ENCODE measurements around the gene PDZD2.
"Not testable (repeated sequence)": the region's sequence is repeated elsewhere in the genome, so short reads cannot be mapped to it uniquely, and the experiment has no call there.

DNA sequence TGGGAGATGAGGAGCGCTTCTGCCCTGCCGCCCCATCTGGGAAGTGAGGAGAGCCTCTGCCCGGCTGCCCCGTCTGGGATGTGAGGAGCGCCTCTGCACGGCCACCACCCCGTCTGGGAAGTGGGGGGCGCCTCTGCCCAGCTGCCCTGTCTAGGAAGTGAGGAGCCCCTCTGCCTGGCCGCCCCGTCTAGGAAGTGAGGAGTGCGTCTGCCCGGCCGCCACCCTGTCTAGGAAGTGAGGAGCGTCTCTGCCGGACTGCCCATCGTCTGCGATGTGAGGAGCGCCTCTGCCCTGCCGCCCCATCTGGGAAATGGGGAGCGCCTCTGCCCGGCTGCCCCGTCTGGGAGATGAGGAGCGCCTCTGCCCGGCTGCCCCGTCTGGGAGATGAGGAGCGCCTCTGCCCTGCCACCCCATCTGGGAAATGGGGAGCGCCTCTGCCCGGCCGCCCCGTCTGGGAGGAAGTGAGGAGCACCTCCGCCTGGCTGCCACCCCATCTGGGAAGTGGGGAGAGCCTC is 401.3 kb downstream of the PDZD2 start:
- TF ChIP-seq, protein P1, sequence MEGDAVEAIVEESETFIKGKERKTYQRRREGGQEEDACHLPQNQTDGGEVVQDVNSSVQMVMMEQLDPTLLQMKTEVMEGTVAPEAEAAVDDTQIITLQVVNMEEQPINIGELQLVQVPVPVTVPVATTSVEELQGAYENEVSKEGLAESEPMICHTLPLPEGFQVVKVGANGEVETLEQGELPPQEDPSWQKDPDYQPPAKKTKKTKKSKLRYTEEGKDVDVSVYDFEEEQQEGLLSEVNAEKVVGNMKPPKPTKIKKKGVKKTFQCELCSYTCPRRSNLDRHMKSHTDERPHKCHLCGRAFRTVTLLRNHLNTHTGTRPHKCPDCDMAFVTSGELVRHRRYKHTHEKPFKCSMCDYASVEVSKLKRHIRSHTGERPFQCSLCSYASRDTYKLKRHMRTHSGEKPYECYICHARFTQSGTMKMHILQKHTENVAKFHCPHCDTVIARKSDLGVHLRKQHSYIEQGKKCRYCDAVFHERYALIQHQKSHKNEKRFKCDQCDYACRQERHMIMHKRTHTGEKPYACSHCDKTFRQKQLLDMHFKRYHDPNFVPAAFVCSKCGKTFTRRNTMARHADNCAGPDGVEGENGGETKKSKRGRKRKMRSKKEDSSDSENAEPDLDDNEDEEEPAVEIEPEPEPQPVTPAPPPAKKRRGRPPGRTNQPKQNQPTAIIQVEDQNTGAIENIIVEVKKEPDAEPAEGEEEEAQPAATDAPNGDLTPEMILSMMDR (conservative IDR thresholded peaks at IDR 0.05; ENCODE audit: low read depth in 2 of 2), result not testable (repeated sequence)
- not testable (repeated sequence) for TF ChIP-seq EZH2phosphoT487 (IDR thresholded peaks at IDR 0.05; ENCODE audit: unreplicated experiment); CREB1 (CRISPR knock-in tag; IDR thresholded peaks at IDR 0.05; ENCODE audit: low read depth); EZH2 (IDR thresholded peaks at IDR 0.05; ENCODE audit: low read depth, unreplicated experiment); POLR2AphosphoS5 (IDR thresholded peaks at IDR 0.05; ENCODE audit: low read depth); STAT1 (IDR thresholded peaks at IDR 0.05; ENCODE audit: unreplicated experiment)
- TF ChIP-seq, protein P2, sequence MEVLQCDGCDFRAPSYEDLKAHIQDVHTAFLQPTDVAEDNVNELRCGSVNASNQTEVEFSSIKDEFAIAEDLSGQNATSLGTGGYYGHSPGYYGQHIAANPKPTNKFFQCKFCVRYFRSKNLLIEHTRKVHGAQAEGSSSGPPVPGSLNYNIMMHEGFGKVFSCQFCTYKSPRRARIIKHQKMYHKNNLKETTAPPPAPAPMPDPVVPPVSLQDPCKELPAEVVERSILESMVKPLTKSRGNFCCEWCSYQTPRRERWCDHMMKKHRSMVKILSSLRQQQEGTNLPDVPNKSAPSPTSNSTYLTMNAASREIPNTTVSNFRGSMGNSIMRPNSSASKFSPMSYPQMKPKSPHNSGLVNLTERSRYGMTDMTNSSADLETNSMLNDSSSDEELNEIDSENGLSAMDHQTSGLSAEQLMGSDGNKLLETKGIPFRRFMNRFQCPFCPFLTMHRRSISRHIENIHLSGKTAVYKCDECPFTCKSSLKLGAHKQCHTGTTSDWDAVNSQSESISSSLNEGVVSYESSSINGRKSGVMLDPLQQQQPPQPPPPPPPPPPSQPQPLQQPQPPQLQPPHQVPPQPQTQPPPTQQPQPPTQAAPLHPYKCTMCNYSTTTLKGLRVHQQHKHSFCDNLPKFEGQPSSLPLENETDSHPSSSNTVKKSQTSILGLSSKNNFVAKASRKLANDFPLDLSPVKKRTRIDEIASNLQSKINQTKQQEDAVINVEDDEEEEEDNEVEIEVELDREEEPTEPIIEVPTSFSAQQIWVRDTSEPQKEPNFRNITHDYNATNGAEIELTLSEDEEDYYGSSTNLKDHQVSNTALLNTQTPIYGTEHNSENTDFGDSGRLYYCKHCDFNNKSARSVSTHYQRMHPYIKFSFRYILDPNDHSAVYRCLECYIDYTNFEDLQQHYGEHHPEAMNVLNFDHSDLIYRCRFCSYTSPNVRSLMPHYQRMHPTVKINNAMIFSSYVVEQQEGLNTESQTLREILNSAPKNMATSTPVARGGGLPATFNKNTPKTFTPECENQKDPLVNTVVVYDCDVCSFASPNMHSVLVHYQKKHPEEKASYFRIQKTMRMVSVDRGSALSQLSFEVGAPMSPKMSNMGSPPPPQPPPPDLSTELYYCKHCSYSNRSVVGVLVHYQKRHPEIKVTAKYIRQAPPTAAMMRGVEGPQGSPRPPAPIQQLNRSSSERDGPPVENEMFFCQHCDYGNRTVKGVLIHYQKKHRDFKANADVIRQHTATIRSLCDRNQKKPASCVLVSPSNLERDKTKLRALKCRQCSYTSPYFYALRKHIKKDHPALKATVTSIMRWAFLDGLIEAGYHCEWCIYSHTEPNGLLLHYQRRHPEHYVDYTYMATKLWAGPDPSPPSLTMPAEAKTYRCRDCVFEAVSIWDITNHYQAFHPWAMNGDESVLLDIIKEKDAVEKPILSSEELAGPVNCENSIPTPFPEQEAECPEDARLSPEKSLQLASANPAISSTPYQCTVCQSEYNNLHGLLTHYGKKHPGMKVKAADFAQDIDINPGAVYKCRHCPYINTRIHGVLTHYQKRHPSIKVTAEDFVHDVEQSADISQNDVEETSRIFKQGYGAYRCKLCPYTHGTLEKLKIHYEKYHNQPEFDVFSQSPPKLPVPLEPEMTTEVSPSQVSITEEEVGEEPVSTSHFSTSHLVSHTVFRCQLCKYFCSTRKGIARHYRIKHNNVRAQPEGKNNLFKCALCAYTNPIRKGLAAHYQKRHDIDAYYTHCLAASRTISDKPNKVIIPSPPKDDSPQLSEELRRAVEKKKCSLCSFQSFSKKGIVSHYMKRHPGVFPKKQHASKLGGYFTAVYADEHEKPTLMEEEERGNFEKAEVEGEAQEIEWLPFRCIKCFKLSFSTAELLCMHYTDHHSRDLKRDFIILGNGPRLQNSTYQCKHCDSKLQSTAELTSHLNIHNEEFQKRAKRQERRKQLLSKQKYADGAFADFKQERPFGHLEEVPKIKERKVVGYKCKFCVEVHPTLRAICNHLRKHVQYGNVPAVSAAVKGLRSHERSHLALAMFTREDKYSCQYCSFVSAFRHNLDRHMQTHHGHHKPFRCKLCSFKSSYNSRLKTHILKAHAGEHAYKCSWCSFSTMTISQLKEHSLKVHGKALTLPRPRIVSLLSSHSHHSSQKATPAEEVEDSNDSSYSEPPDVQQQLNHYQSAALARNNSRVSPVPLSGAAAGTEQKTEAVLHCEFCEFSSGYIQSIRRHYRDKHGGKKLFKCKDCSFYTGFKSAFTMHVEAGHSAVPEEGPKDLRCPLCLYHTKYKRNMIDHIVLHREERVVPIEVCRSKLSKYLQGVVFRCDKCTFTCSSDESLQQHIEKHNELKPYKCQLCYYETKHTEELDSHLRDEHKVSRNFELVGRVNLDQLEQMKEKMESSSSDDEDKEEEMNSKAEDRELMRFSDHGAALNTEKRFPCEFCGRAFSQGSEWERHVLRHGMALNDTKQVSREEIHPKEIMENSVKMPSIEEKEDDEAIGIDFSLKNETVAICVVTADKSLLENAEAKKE (CRISPR knock-in tag; IDR thresholded peaks at IDR 0.05), result not testable (repeated sequence)

All from GM23338 (cell line).